Hematopoietic multipotent progenitor cell treated with erythropoietin and hydrocortisone succinate and interleukin-3 and kit ligand, for 17 days (in vitro differentiated cells): ENCODE measurements around the gene GRK1.
"Not testable (repeated sequence)": the region's sequence is repeated elsewhere in the genome, so short reads cannot be mapped to it uniquely, and the experiment has no call there.

Experiments used
- DNase-seq: peaks from one replicate; pipeline ENCODE4 v3.0.0-alpha.2; 2015; ENCODE audit warnings: low spot score

Gene GRK1

DNA sequence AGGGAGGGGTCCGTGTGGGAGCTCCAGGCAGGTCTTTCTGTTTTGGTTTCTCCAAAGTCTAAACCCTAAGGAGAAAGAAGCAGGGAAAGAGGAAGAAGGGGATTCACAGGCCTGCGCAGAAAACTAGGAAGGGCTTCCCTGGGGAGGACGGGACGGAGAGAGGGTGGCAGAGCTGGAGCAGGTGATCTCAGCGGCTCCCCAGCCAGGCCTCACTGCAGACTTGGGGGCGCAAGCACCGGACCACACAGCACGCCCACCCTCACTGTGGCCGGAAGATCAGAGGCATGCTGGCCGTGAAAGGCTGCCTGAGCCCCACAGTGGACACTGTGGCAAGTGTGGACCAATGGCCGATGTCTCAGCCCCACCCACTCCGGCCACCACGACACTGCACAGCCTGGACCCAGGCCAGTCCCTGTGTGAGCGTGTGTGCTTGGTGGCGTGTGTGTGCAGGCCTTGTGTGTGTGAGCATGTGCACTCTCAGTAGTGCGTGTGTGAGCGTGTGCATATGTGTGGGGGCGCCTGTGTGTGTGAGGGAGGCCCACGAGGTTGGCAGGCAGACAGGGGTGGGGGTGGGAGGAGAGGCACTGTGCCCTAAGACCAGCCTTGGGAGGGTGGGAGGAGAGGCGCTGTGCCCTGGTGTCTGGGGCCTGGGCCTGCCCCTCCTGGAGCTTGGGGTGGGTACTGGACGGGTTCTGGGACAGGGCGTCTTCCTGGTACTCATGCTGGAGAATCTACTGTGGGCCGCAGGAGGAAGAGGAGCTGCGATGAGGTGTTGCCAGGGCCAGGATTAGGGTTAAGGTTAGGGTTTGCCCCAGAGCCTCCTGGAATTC is 76.6 kb downstream of the GRK1 start:
- DNase-seq = no peak

GRCh38 chr13:113744197-113745000 is 77.4 kb downstream of the GRK1 start:
- no peak for DNase-seq

- no peak for DNase-seq
These were observed 78.0 kb downstream of the GRK1 start for GRCh38 chr13:113745059-113745458.

- DNase-seq = not testable (repeated sequence)
These were observed 78.6 kb downstream of the GRK1 start for GRCh38 chr13:113745500-113746142.

DNA sequence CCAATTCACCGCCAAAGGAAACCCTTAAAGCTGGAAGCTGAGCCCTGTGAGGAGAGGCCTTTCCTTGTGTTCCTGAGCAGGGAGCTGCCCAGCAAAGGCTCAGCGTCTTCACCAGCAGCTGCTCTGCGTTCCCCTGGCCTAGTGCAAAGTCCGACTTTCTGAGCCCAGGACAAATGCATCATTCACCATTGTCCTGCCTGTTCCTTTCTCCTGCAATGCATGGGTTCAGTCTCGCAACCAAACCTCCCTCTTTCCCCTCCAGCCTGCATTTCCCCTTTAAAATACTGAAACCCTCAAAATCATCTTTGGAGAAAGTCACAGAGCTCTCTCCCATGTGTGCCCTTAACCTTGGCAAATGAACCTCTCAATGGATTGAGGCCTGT is 79.1 kb downstream of the GRK1 start:
- no peak for DNase-seq

DNA sequence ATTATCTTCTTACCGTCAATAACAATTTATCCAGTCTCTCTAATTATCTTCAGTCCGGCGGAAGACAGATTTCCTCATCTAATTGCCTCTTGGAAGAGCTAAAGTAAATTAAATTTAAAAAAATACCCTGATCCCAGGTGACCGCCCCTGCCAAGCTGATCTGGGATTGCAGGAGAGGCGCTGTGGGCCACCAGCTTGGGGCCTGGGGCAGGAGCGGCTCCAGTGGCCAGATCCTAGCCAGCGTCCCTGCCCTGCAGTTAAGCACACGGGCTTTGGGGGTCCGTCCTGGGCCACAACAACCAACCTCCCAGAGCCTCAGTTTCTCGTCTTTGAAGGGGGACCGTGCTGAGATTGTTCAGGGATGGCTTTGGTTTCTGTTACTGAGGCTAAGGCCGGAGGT is 79.7 kb downstream of the GRK1 start:
- no peak for DNase-seq

- no peak for DNase-seq
These were observed 80.3 kb downstream of the GRK1 start for GRCh38 chr13:113747291-113747833.

GRCh38 chr13:113748101-113748861 is 81.3 kb downstream of the GRK1 start:
- DNase-seq = no peak

DNA sequence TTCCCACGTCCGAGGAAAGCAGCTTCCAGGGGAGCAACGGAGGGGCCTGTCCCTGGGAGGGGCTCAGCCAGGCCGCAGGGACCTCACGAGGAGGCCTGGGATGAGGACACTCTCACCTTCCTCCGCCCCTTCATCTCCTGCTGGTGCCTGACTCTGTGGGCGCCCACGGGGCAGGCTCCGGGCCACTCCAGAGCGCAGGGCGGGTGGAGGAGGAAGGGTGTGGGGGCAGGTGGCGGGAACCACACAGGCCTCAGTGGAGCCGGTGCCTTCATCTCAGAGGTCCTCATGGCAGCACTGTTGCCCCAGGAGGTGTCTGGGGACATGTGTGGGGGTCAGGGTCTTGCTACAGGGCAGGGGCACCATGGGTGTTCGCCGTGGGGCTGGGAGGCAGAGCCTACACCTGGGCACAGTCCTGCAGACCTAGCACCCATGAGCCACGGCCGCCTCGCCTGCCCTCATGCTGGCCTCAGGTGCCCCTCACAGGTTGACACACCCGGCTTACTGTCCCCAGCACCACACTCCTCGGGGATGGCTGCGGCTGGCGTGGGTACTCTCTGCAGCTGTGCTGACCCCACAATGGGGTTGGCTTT is 81.9 kb downstream of the GRK1 start:
- no peak for DNase-seq

GRCh38 chr13:113749507-113749906 is 82.5 kb downstream of the GRK1 start:
- no peak for DNase-seq

DNA sequence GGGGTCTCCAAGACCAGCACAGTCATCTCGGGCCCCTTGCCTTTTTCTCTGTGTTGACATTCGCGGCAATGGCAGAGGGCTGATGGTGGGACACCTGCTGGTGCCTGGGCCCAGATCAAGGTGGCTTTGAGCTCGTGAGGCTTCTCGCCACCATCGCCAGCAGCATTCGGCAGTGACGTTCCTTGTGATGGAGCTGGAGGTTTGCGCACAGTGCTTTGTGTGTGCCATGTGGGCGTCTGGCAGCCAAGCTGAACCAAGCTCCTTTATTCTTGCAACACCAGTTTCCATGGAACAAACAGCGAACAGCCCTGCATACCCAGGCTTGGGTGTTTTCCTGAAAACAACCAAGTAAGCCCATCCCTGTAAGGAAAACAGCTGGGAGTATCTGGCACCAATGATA is 82.9 kb downstream of the GRK1 start:
- no peak for DNase-seq

- no peak for DNase-seq
These were observed 83.8 kb downstream of the GRK1 start for GRCh38 chr13:113750554-113751399.

GRCh38 chr13:113751491-113751890 is 84.5 kb downstream of the GRK1 start:
- DNase-seq = no peak

- not testable (repeated sequence) for DNase-seq
These were observed 85.4 kb downstream of the GRK1 start for GRCh38 chr13:113752211-113752986.

- DNase-seq = no peak
These were observed 86.2 kb downstream of the GRK1 start for GRCh38 chr13:113753171-113753570.

- no peak for DNase-seq
These were observed 87.2 kb downstream of the GRK1 start for GRCh38 chr13:113754242-113754641.

DNA sequence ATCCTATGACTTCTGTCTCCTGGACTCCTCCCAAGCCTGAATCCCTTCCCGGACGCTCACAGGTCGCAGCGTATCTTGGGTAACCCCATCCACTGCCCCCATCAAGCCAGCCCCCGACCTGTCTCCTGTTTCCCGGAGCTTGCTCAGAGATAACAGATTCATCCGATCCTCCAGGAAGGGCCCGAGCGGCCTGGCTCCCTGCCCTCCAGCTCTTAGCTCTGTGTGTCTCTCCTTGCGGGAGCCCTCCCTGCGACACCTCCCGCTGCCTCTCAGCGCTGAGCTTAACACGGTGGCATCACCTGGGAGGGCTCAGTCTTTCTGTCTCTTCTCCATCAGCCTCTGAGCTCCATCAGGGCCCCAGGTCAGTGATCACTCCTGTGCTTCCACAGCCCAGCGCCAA is 87.7 kb downstream of the GRK1 start:
- no peak for DNase-seq

DNA sequence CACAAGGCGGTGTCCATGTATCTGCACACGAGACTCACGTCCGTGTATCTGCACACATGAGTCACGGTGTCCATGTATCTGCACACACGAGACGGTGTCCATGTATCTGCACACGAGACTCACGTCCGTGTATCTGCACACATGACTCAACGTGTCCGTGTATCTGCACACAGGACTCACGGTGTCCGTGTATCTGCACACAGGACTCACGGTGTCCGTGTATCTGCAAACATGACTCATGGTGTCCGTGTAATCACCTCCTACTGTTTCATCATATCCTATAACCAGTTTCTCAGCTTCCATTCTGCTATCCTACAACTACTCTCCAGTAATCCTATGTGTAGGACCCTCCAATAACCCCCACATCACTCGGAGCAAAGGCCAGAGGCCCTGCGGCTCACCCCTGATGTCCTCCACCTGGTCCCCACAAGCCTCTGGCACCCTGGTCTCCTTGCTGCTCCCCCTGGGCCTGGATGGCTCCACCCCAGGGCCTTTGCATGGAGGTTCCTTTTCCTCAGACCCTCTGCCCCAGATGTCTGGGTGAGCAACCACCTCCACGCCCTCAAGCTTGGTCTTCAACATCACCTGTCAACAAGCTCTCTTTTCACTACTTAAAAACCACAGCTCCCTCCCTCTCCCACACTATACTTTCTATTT is 89.5 kb downstream of the GRK1 start:
- DNase-seq = no peak
